HG02870 (cell line): Measurements from ENCODE around the gene UAP1L1.

Experiments
- ATAC-seq: cut with Tn5 transposase; IDR thresholded peaks from one replicate; pipeline ENCODE4 v1.9.1; 2021; ENCODE audit warnings: mild to moderate bottlenecking, moderate library complexity; ENCODE audit not compliant: unreplicated experiment

UAP1L1 gene

GRCh38 chr9:137041124-137041523 lies 36.2 kb upstream of the UAP1L1 start:
- no peak for ATAC-seq

GRCh38 chr9:137042751-137043727 lies 34.3 kb upstream of the UAP1L1 start:
- no peak for ATAC-seq

GRCh38 chr9:137044037-137044436 lies 33.3 kb upstream of the UAP1L1 start:
- ATAC-seq, result no peak

- no peak for ATAC-seq
These were observed 32.7 kb upstream of the UAP1L1 start for GRCh38 chr9:137044502-137045177.

- no peak for ATAC-seq
These were observed 31.8 kb upstream of the UAP1L1 start for GRCh38 chr9:137045294-137046087.

GRCh38 chr9:137046088-137046787 lies 31.1 kb upstream of the UAP1L1 start, which contains the start of gene NPDC1:
Gene NPDC1, minus strand, starts transcription at chr9:137046177. Its CDS starts 188 bp downstream, at chr9:137045989.
- no peak for ATAC-seq

GRCh38 chr9:137048655-137049543 lies 28.4 kb upstream of the UAP1L1 start:
- no peak for ATAC-seq

GRCh38 chr9:137049544-137050449 lies 27.5 kb upstream of the UAP1L1 start:
- no peak for ATAC-seq

GRCh38 chr9:137050570-137050969 lies 26.7 kb upstream of the UAP1L1 start:
- ATAC-seq, result no peak

- no peak for ATAC-seq
These were observed 26.1 kb upstream of the UAP1L1 start for GRCh38 chr9:137051145-137051724.

GRCh38 chr9:137052293-137052692 lies 25.0 kb upstream of the UAP1L1 start:
- ATAC-seq, result no peak

- ATAC-seq, result no peak
These were observed 24.0 kb upstream of the UAP1L1 start for GRCh38 chr9:137052998-137053943.

GRCh38 chr9:137053944-137054931 lies 23.1 kb upstream of the UAP1L1 start, which contains the start of gene ENTPD2:
Gene ENTPD2, minus strand, starts transcription at chr9:137054061. Its CDS starts 64 bp downstream, at chr9:137053997.
- ATAC-seq, result no peak

- ATAC-seq, result no peak
These were observed 22.4 kb upstream of the UAP1L1 start for GRCh38 chr9:137054932-137055384.
